A549 treated with ZK216348 at 1 μM for 4 hours (cell line): Measurements from ENCODE around the gene U2AF1. TPM values are rescaled to one million over a fixed set of nuclear protein-coding genes. Genes with fewer than 3 reads are reported as not detected.

Experiments used
- total RNA-seq: library from RNA; stranded (reverse); fragments of 200-300 nt; extraction: Qiagen RNA extraction; gene quantifications from 5 replicates; pipeline ENCODE4 v1.2.3, GENCODE V29; 2022; ENCODE audit warnings: low read depth

U2AF1 gene
- 42.9 to 82.3 TPM (median 60.1 TPM) in 5 replicates for total RNA-seq

GRCh38 chr21:43106965-43107793, at the start of gene U2AF1:
U2AF1 (minus strand) TSS chr21:43107570; CDS start chr21:43107494, 76 bp downstream.

GRCh38 chr21:43075170-43076022, 32.0 kb downstream of the U2AF1 start, which contains the start of gene CBS:
CBS (minus strand) TSS chr21:43075835; CDS start chr21:43072193, 3,642 bp downstream.

Other genes with a start within 250 kb of the U2AF1 start
- gene WDR4, start 228.0 kb downstream of the U2AF1 start, total RNA-seq: 14.9 to 34.2 TPM (median 33.4 TPM) in 5 replicates
- gene NDUFV3, start 214.3 kb downstream of the U2AF1 start, total RNA-seq: 19.6 to 22.6 TPM (median 20.8 TPM) in 5 replicates
- not detected in 5 replicates for gene ERVH48-1, start 181.9 kb downstream of the U2AF1 start, total RNA-seq
- 4.7 to 8.6 TPM (median 6.2 TPM) in 5 replicates for gene PKNOX1, start 133.0 kb downstream of the U2AF1 start, total RNA-seq
- 11.5 to 12.9 TPM (median 11.9 TPM) in 5 replicates for gene CBS, start 31.7 kb downstream of the U2AF1 start, total RNA-seq
- gene CRYAA, start 61.4 kb upstream of the U2AF1 start, total RNA-seq: not detected in 5 replicates